MV-4-11 (cell line): ENCODE data around the gene GGCX.
A peak's percentile ranks its signal among the peaks of the same experiment; 100 is the strongest.
"Not testable (repeated sequence)": the region's sequence is repeated elsewhere in the genome, so short reads cannot be mapped to it uniquely, and the experiment has no call there.

Experiments used
- DNase-seq: peaks from one replicate; lab custom pipeline; 2025; lab: John Stamatoyannopoulos, UW

GGCX gene

DNA sequence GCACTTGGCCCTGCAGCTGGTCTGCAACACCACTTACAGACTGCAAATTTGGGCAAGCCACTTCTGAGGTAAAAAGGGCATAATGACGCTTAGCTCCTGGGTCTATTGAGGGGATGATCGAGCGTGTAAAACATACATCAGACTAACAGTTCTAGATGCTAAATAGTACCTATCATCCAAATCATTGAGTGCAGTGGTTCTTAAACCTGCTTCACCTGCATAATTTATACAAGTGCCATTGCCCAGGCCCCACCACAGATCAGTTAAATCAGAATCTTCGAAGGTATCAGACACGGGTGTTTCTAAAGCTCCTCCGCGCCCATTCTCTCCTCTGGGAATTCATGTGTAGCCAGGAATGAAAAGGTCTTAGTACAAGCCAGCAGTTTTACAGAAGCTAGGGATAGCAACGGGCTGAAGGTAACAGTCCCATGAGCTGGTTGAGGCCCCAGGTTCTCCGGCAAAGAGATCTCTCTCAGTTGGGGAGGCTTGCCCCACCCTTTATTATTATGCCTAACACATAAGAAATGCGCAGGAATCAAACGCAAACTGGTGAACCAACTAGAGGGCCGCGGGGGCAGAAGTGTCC is 33.5 kb upstream of the GGCX start:
- DNase-seq = no peak

- DNase-seq = no peak
Observed at GRCh38 chr2:85593023-85593422, 31.7 kb upstream of the GGCX start.

DNA sequence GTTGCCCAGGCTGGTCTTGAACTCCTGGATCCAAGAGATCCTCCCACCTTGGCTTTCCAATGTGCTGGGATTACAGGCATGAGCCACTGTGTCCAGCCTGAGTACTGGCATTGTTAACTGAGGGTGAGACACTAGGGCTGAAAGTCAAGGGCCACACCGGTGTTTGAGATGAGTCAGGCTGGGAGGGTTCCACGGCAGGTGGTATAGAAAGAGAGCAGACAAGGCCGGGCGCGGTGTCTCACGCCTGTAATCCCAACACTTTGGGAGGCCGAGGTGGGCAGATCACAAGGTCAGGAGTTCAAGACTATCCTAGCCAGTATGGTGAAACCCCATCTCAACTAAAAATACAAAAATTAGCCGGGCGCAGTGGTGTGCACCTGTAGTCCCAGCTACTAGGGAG is 31.0 kb upstream of the GGCX start:
- not testable (repeated sequence) for DNase-seq

GRCh38 chr2:85591563-85591962 is 30.3 kb upstream of the GGCX start:
- DNase-seq = no peak

- no peak for DNase-seq
Observed at GRCh38 chr2:85590950-85591349, 29.7 kb upstream of the GGCX start.

DNA sequence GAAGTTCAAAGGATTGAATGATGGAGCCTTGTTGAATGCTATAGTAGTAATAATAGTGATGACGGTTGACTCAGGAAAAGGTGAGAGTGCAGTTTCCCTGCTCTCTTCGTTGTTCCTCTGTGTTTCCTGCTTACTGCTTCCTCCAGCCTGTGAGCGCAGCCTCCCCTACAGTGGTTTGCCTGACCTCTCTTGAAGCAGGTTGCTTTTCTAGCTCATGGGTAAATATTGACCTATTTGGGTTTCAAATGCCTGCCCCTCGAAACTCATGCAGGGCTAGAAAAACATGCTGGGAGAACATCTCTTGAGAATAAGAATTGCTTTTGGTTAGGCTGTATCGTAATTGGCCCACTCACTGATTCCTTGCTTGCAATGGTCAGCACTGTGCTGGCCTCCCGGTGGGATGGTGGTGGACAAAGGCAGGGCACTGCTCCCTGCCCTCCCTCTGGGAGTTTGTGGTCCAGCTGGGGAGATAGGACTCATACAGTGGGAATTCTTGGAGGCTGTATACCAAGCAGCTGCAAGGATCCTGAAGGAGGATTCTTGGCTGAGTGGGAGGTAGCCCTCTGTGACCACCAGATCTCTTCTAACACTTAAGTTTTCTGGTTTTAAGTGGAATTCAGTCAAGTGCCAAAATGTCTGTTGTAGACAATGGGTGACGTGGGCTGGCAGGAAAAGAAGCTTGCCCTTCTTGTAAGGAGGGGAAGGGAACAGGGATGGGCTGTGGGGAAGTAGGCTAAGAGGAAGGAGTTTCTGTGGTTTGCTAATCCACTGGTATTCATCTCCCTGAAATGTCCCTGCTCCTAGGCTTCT is 28.9 kb upstream of the GGCX start:
- peak; percentile 69 for DNase-seq

GRCh38 chr2:85589181-85589580 is 27.9 kb upstream of the GGCX start:
- no peak for DNase-seq

- DNase-seq = no peak
Observed at GRCh38 chr2:85588645-85589044, 27.4 kb upstream of the GGCX start.

DNA sequence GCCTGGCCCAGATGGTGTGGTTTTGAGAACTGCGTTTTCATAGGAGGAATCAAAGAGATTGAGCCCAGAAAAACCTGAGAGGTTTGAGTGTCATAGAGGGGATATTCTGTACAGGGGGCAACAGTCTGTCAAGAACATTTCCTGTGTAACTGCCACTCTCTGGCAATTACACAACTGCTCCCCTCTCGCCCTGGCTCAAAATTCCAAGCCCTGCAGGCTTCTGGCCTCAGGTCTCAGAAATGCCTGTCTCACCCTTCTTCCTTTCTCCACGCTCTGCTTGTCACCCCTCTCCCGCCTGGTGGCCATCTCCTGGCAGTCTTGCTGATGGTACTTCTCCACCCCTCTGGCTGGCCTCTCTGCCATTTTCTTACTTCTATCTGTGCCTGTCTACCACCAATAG is 26.9 kb upstream of the GGCX start:
- DNase-seq = peak; percentile 35

DNA sequence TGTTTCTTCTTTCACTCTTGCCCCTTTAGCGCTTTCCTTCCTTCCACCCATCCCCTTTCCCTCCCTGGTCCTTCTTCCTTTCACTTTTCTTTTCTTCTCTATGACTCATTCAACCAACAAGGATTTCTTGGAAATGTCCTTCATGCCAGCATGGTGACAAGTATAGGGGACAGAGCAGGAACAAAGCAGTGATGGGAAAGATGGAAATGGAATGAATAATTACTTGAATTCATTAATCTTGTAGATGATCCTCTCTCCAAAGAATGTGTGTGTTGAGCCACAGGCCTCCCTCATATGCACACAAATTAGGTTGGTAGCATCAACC is 24.4 kb upstream of the GGCX start:
- peak; percentile 75 for DNase-seq

DNA sequence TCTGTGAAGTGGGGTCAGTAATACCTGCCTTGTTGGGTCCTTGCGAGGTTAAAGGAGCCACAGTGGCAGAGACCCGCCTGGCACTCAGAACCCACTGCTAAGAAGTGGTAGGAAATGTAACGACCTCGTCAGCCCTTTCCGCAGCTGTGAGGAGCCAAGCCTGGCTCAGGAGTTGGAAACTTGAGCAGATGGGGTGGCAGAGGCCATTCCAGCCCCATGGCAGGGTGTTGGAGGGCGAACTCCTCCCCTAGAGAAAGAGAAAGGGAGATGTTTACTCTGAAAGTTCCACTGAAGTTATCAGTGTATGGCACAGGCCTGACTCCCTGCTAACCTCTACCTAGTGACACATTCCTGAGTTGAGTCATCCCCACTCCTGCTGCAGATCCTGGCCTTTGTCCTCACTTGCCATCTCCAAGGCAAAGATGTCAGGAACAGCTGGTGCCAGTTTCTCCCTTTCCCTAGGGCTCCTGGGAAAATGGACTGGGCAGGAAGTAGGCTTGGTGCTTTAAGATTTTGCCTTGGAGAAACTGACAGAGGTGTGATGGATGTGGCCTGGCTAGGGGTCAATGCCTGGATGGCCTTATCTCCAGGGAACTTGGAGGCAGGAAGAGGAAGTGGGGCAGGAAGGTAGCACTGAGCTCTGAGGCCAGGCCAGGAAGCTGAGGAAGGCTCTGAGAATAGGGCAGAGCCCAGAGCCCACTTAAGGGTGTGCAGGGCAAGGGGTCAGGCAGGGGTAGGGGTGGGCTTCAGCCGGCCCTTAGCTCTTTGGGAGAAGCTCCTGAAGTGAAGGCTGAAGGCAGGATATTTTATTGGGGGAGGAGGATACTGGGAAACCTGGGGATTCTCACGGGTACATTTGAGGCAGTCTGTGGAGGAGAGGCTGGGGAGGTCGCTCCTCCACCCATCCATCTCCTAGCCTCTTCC is 23.8 kb upstream of the GGCX start:
- DNase-seq = peak; percentile 49

GRCh38 chr2:85584354-85584856 is 23.1 kb upstream of the GGCX start, which contains the start of gene VAMP5:
Gene VAMP5 (plus strand): TSS chr2:85584431. CDS start chr2:85584491, 60 bp downstream.
- DNase-seq = no peak

DNA sequence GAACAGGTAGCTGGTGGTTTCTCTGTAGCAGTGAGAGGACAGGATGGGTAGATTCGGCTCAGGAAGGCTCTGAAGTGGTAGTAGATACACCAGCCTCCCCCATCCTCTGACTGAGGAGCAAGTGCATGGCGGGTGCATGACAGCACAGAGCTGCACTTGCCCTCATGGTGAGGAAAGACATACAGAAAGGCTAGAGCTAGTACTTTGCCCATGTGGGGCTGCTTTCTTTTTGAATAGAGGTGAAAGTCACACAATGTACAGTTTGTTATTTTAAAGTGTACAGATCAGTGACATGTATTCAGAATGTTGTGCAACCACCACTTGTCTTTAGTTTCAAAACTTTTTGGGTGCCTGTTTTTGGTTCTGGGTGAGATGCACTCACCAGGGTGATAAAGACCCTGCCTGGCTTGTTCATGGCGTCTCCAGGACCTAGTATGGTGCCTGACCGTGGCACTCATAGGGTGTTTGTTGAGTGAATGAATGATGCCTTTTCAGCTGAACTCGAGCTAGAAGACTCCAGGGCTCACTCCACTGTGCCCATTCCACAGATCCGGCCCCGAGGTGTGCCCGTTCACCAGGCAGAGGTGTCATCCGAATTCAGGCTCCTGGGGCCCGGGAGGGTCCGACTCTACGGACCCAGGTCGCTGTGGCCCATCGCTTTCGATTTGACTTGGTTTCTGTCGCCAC is 22.5 kb upstream of the GGCX start:
- peak; percentile 26 for DNase-seq

GRCh38 chr2:85582492-85582891 is 21.2 kb upstream of the GGCX start:
- DNase-seq = no peak

- DNase-seq = no peak
Observed at GRCh38 chr2:85580206-85580605, 18.9 kb upstream of the GGCX start.

DNA sequence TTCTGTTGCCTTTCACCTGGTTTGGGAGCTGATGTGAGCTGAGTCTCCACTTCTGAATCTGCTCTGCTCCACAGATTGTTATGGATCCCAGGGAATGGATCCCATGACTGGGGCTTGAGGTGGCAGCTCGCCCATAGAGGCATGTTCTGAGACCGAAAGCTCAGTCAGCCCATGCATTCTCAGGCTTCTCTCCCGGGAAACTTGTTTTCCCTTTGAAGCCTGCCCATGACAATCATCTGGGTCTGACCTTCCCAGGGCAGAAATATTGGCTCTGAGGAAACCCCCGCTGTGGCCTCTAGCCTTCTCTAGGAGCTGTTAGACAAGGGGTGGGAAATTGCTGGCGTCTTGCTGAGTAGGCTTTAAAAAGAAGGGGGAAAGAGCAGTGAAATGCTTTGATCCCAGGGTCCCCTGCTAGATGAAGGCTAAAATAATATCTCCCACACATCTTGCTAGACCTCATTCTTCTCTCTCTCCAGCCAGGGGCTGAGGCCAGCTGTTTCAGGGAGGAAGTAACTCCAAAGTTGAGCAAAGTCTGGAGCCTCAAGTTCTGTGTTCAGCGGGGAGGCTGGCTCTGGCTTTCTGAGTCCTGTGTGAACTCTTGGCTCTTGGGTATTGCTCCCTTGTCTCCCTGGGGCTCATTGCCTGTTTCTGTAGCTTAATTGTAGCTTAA is 18.1 kb upstream of the GGCX start:
- peak; percentile 88 for DNase-seq

DNA sequence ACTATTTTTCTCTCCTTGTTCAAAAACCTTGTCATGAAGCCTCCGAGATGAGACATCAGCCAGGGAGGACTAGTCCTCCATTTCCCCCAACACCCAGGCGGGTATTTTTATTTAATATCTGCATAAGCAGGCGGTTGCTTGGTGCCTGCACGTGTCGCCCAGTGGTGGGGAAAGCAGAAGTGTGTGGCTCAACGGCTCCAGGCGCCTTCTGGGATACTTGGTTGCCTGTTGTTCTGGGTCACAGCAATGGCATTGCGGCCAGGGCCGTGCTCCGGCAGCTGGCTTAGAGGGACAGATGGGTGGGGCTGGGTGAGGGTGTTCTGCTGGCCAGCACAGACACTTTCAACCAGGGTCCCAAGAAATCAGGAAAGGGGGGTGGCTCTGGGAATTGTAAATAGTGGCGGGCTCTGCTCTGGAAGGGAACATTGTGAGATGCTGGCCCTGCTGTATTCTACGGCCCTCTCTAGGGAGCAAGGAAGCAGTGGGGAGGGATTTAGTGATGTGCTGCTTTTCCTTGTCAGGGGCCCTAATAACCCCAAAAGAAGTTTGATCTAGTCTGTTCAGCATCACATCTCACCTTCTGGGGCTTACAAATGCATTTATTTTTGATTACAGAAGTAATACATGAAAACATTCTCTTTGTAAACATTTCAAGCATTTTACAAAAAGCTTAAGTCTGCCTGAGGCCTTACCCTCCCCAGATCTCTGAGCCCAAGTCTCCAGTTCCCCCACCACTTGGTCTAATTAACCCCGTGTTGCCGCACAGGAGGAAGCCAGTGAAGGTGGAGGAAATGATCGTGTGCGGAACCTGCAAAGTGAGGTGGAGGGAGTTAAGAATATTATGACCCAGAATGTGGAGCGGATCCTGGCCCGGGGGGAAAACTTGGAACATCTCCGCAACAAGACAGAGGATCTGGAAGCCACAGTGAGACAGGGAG is 17.2 kb upstream of the GGCX start:
- peak; percentile 93 for DNase-seq

DNA sequence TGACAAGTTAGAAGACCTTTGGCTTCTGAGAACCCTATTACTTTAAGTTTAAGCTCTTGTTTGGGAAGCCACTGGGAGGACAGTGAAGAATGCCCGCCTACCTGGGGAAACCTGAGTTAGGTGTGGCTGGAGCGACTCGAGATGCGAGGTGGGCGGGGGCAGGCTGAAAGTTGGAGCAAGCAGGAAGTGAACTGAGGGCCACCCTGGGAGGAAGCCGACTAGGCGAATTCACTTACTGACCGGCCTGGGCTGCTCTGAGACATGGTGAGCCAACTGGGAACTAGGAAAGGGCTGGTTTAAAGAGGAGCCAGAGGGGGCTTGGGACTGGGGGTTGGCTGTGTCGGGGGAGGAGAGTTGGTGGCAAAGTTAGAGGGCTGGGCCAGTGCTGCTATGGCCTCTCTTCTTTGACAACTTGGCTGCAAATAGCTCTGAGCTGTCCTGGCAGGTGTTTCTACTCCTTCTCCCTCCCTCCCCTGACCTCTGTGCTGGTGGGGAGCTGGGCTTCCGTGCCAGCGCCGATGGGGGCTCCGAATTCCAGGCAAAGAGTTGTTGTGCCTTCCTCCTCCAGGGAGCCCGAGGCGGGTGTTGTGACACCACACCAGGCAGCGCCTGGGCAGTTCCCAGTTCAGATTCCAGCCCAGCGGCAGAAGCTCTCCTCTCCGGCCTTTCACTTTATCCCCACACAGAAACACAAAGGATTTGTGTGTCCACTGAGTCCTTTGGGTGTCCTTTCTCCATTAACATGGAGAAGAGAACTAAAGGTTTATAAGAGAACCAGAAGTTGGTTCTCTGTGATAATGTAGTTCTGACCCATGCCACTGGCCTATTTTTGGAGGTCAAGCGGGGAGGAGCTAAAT is 16.3 kb upstream of the GGCX start, which contains the start of gene VAMP8:
VAMP8 (plus strand) TSS at position 201 of the 857 bp plus-strand sequence; CDS start at position 262, 61 bp downstream.
- peak; percentile 66 for DNase-seq

GRCh38 chr2:85577063-85577385 is 15.7 kb upstream of the GGCX start:
- DNase-seq = no peak
